Stimulated activated CD8-positive, alpha-beta memory T cell treated with anti-CD3 and anti-CD28 coated beads, Interleukin-2, amount 100 ng/mL, for 48 hours (primary cell): ENCODE measurements around the gene CNST.
"Not testable (repeated sequence)": the region's sequence is repeated elsewhere in the genome, so short reads cannot be mapped to it uniquely, and the experiment has no call there.

Source experiments
- DNase-seq, 2 donors: peaks; one replicate each; pipeline ENCODE4 v3.0.0-alpha.2; 2020; ENCODE audit warnings: low read depth in 2 of 2

The CNST gene

DNA sequence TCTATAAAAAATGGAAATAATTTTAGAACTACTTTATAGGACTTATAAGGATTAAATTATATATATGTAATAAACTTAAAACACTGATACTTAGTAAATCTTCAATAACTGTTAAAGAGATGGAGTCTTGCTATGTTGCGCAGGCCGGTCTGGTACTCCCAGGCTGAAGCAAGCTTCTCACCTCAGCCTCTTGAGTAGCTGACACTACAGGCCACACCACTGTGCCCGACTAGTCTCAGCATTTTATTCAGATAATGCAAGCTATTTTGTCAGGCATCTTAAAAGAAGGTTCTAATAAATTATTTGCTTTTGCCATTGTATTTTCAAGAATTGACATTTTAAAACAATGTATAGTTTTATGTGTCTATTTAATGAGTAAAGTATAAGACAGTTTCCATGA is 20.8 kb downstream of the CNST start:
- DNase-seq = no peak

- no peak for DNase-seq
Measured at GRCh38 chr1:246587606-246588005, 21.4 kb downstream of the CNST start.

DNA sequence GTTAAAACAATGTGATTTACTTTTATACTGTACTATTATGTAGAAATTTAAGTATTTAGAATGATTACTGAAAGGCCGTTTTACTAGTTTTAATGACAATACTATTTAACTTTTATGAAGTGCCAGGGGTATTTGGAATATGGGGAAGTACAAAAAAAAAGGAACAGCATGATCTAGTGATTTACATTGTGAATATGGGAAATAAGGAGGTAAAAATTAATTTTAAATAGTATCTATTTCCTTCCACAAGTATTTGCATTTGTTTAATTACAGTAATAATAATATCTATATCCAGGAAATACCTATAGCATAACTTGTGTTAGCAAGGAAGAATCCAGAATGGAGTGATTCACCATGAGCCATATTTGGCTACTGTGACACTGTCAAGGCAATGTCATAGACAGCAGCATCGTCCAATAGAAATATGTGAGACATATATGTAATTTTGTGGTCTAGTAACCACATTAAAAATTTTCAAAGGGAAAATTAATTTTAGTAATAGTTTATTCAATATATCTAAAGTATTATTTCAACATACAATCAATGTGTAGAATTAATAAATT is 22.0 kb downstream of the CNST start:
- no peak for DNase-seq

DNA sequence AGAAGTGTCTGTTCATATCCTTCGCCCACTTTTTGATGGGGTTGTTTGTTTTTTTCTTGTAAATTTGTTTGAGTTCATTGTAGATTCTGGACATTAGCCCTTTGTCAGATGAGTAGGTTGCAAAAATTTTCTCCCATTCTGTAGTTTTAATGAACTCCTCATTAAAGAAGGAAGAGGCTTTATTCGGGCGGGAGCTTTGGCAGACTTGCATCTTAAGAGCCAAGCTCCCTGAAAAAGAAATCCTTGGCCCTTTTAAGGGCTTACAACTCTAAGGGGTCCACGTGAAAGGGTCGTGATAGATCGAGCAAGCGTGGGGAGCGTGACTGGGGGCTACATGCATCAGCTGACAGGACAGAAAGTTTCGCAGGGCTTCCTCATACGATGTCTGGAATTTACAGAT is 23.7 kb downstream of the CNST start:
- DNase-seq = not testable (repeated sequence)

DNA sequence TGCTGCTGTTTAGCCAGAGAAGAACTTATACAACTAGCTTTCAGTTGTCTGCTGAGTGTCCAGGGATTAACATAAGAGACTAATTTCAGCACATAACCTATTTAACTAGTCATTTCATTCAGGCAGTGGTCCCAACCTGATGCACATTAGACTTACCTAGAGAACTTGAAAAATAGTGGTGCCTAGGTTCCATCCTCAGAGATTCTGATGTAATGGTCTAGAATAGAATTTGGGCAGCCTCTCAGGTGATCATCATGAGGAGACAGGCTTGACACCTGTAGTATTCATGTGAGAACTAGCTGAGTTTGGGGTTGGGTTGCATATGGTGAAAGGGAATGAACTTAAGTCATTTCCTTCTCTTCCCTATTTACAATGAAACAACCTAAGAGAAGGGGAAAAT is 24.8 kb downstream of the CNST start:
- no peak for DNase-seq

- no peak for DNase-seq
Measured at GRCh38 chr1:246591504-246591903, 25.2 kb downstream of the CNST start.

- DNase-seq = no peak
Measured at GRCh38 chr1:246591958-246592357, 25.7 kb downstream of the CNST start.

DNA sequence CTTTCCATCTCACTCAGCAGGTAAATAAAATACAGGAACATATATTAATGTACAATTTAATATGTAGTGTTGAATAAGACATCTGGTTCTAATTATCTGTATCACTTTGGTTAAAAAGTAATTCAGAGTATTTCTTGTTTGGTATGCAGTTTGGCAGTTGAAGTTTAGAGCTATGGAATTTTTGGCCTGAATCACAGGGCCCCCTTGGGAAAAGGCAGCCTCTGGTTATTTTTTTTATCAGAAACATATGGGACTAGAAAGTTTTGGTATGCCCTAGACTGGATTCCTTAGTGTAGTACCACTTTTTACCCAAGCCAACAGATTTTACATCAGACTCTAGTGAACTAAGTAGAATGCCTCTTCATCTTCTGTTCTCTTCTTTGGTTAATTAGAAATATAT is 26.4 kb downstream of the CNST start:
- DNase-seq = no peak

DNA sequence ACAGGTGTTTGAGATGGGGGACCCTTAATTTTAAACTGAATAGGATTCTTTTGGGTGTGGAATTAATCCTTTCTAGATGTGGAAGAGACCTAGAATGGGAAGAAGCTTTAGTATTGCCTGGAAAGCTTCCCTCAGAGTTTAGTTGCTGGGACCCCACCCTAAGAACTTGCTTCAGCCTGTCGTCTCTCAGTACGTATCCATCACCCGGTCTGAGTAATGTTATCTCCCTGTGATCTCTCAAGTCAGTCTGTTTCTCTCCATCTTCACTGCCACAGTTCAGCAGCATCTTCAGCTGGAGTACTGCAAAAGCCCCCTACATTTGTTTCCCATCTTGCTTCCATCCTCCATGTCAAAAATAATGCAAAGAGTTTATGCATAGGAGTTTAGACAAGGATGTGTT is 28.9 kb downstream of the CNST start:
- no peak for DNase-seq

- DNase-seq = no peak
Measured at GRCh38 chr1:246597340-246597739, 31.1 kb downstream of the CNST start.

- no peak for DNase-seq
Measured at GRCh38 chr1:246597971-246598370, 31.7 kb downstream of the CNST start.

DNA sequence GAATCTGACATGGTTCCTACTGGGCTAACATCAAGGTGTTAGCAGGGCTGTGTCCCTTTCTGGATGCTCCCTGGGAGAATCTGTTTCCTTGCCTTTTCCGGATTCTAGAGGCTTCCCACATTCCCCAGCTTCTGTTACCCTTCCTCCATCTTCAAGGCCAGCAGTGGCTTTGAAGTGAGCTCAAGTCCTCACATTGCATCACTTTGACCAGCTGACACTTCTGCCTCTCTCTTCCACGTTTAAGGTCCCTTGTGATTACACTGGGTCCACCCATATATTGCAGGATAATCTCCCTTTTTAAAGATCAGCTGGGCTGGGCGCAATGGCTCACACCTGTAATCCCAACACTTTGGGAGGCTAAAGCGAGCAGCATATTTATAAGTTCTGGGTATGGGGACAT is 33.1 kb downstream of the CNST start:
- DNase-seq = no peak

DNA sequence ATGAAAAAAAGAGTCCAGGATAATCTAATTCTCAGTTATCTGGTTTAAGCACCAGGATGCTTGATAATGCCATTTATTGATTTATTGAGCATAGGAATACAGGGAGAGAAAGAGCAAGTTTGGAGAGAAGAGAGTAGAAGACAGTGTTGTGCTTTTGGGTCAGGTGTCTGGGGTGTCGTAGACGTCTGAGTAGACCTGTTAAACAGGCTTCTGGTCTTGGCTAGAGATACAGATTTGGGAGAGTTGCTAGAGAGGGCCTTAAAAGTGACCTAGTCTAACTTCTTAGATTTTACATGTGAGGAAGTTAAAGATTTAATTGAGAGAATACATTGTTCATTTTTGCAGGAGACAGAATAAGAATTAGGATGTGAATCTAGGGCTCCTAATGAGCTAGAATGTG is 34.3 kb downstream of the CNST start:
- no peak for DNase-seq

GRCh38 chr1:246602194-246602593 is 35.9 kb downstream of the CNST start:
- no peak for DNase-seq

- not testable (repeated sequence) for DNase-seq
Measured at GRCh38 chr1:246605231-246605630, 39.0 kb downstream of the CNST start.

GRCh38 chr1:246607462-246607861 is 41.2 kb downstream of the CNST start:
- no peak for DNase-seq

GRCh38 chr1:246608616-246609376 is 42.5 kb downstream of the CNST start:
- DNase-seq = peak; percentile 9 to 15

DNA sequence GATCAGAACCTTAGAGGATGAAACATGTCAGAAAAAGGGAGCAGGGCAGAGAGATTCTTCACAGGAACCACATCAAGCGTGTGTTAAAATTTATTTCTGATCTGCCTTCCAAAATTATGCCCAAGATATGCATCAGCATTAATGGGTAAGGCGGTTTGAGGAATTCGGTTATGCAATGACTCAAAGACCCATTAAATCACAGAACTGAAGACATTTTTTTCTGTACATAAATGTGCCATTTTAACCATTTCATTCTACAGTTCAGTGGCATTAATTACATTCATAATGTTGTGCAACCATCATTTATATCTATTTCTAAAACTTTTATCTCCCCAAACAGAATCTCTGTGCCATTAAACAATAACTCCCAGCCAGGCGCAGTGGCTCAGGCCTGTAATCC is 43.4 kb downstream of the CNST start:
- no peak for DNase-seq

GRCh38 chr1:246613096-246613758 is 47.0 kb downstream of the CNST start:
- no peak for DNase-seq

DNA sequence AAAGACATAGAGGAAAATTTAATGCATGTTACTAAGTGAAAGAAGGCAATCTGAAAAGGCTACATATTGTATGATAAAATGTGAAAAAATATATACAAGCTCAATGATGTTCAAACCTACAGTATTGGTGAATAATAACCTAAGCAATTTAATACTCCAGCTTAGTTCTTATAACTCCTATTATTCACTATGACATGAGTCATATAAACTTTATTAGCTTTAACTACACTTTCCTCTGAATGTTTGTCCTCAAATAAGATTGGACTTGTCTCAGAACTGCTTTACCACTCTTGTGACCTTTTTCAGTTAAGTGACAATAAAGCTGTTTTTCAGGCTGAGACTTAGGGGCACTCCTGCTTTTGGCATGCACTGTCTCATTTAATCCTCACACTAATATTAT is 50.9 kb downstream of the CNST start:
- DNase-seq = no peak

GRCh38 chr1:246617768-246618167 is 51.5 kb downstream of the CNST start:
- no peak for DNase-seq

GRCh38 chr1:246618240-246618808 is 52.1 kb downstream of the CNST start:
- no peak for DNase-seq
